Eye (tissue), 1 donor: Measurements from ENCODE around the gene SYNC.
"Not testable (repeated sequence)": the region's sequence is repeated elsewhere in the genome, so short reads cannot be mapped to it uniquely, and the experiment has no call there.

ENCODE experiments used
- DNase-seq: peaks from one replicate; pipeline ENCODE4 v3.0.0-alpha.2; 2015

SYNC gene

DNA sequence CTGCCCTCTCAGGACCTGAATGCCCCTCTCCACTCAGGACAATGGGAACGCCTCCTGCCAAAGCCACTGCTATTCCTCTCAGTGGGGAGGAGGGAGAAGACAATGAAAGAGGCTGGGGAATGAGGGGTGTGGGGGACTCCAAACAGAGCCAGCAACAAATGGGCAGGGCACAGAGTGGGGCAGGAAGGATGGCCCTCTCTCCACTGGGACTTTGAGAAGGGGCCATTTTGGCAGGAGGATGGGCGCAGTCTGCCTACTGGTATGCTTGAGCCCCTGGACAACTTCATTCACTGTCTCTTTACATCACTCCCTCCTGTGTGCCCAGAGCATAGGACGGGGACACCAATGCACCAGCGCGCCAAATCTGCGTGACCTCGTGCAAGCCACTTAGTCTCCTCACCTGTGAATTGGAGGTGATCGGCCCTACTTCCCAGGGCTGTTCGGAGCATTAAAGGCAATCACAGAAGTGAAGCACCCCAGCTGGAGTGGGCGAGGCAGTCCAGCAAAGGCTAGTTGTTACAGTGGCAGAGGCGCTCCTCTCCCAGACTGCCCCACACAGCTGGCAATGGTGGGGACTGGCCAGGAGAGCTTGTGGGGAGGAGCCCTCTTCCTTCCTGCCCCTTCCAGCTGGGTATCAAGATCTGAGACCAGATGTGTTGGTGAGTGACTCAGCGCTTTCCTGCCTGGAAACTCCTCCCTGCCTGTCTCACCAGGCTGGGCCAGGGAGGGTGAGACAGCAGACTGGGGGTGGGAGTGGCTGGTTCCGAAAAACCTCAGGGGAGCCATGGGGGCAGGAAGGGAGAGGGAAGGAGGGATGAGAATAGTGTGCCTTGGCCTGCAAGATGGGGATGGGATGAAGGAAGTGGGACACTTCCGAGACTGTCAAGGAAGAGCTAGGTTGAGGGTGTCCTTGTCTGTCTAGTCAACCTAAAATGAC is 22.4 kb upstream of the SYNC start:
- no peak for DNase-seq

DNA sequence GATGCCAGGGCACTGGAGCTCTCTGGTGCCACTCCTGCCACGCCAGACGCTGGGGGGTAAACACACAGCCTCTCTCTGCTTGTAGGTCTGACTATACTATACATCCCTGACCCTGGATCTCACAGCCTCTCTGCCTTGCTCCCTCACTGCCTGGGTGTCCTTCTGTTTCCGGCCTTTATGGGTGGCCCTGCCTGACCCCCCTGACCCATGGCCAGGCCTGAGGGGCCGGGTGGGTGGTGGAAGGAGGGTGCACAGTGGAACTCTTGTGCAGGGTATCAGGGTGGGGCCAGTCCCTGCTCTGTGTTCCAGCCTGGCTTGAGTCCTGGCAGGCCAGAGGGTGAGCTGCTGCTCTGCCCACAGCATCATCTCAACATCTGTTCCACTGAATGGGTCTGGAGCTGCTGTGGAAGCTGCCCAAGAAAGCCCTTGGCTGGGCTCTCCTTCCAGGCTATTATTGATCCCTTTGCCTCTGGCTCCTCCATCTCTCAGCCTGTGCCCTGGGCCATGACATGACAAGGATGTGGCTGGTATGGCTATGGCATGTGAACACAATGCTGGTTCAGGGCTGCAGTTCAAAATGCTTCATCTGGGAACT is 17.2 kb upstream of the SYNC start:
- no peak for DNase-seq

DNA sequence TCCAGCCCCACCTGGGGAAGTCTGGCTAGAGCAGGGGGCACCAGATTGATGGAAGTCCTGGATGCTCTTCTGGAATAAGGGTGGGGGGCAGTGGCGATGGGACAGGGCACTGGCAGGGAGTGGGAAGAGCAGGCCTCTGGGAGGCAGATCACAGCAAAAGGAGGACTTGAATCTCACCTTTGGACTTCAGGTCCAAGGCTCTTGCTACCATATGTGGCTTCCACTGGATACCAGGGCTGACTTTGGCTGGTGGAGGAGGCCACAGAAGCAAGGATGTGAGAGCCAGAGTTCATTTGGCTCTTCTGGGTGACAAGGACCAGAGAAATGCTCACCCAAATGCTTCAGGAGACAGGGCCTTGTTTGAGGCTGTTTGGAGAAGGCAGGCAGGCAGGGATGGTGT is 16.0 kb upstream of the SYNC start:
- no peak for DNase-seq

DNA sequence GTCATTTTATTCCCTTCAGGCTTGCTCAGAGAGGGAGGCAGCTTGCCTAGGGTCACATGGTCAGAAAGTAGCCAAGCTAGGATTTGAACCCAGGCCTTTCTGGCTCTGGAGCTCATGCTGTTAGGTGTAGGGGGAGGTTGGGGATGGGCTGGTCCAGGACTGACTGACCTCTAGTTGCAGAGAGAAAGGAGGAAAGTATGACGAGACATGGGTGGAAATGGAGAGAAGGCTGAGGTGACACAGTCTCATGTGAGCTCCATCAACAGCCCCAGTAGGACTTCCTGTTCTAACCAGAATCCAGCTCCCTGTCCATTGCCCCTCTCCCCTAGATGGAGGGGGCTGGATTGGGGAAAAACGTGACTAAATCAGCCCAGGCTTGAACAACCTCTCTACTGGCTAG is 15.5 kb upstream of the SYNC start:
- no peak for DNase-seq

DNA sequence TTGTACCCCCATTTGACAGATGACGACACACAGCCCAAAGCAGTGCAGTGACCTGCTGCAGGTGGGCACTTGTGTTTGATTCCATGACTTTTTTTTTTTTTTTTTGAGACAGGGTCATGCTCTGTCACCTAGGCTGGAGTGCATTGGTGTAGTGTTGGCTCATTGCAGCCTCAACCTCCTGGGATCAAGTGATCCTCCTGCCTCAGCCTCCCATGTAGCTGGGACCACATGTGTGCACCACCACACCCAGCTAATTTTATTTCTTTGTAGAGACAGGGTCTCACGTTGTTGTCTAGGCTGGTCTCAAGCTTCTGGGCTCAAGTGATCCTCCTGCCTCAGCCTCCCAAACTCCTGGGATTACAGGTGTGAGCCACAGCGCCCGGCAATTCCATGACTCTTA is 14.9 kb upstream of the SYNC start:
- DNase-seq = no peak

DNA sequence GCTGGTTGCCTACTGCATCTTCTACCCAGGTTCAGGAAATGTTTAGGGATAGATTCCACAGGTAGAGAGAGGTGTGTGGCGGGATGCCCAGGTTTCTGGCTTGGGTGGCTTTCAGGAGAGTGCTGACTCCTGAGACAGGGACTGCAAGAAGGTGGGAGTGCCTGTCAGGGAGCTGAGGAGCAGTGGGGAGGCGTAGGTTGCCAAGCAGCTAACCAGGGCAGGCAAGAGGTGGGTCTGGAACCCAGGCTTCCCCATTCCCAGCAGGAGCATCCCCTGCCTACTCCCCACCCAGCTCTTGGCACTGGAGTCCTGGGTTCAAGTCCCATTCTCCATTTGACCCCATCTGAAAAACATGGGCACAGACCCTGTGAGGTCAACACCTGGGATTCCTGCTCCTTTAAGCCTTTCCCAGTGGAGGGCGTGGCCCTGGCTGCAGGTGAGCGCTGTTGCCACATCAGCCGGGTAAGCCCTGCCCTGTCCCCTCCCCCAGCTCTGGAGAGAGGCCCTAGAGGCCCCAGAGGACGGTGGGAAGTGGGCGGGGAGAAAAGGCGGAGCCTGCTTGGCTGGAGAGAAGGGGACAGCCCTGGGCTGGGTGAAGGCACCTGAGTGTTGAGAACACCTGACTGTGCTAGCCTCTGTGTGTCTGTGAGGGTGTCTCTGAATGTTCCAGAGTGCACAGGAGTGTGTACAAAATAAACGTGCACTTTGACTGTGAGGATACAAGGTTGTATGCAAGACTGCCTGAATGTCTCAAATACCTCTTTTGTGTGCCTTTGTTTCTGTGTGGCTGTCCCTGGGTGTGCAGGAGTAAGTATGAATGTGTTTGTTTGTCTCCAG is 14.0 kb upstream of the SYNC start:
- DNase-seq = peak; percentile 77

DNA sequence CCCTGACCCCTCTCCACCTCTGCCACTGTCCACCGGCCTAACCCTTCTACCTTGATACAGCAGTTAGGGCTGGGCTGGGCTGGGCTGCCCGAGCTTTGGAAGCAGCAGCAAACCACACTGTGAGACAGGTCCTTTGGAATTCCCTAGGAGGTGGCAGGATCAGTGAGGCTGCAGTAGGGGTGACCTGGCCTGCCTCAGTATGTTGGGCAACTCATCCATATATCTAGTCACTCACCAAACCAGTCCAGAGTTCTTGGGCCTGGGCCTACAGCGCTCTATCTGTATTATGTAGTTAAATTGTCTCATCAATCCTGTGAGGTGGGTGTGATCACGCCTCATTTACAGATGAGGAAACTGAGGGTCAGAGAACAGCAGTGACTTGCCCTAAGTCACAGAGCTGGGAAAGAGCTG is 13.3 kb upstream of the SYNC start:
- DNase-seq = no peak

DNA sequence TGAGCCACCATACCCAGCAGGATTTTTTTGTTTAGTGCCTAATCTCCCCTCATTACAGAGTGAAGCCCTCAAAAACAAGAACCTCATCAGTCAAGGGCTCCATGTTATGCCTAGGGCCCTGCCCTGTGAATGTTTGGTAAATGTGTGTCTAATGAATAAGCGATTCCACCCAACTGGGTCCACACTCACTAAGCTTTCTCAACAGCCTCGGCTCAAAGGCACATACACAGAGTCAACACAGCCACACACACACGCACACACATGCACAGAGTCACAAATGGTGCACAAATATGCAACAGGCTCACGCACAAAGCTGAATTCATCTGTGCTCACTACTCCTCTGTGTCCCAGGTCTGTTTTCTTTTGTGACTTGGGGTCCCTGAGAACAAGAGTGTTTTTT is 11.7 kb upstream of the SYNC start:
- DNase-seq = no peak

DNA sequence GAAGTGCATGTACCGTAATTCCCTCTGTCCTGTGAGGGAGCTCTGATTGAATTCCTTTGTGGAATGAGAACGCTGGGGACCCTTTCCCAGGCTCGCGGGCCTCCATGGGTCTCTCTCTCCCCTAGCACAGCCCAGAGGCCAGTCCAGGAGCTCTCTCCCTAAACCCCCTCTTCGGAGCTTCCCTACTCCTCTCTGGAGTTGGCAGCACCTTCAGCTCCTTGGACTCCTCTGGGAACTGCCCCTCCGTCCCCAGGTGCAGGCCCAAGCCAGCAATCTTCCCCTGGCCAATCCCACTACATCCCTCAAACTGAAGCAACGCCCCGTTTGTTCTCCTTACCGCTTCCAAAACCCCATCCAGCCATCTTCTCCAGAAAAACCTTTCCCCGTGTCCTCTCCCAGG is 10.5 kb upstream of the SYNC start:
- DNase-seq = no peak

DNA sequence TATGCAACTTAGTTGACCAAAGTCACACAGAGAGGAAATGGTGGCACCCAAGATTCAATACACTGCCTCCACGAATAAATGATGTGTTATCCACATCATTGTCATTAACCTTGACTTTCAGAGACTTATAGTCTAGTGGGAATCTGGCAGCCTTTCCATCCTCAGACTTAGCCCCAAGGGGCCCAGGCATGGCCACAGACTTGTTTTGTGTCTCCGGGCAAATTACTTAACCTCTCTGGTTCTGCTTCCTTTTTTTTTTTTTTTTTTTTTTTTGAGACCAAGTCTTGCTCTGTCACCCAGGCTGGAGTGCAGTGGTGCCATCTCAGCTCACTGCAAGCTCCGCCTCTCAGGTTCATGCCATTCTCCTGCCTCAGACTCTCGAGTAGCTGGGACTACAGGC is 8.7 kb upstream of the SYNC start:
- DNase-seq = not testable (repeated sequence)

DNA sequence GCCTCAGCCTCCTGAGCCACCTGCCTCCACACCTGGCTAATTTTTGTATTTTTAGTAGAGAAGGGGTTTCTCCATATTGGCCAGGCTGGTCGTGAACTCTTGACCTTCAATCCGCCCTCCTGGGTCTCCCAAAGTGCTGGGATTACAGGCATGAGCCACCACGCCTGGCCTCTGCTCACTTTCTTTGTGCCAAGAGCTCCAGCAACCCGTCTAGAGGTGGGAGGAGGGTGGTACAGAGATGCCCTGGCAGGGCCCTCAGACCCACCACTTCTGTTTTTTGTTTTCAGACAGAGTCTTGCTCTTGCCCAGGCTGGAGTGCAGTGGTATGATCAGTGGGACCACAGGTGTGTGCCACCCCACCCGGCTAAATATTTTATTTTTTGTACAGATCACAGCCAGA is 6.9 kb upstream of the SYNC start:
- no peak for DNase-seq

DNA sequence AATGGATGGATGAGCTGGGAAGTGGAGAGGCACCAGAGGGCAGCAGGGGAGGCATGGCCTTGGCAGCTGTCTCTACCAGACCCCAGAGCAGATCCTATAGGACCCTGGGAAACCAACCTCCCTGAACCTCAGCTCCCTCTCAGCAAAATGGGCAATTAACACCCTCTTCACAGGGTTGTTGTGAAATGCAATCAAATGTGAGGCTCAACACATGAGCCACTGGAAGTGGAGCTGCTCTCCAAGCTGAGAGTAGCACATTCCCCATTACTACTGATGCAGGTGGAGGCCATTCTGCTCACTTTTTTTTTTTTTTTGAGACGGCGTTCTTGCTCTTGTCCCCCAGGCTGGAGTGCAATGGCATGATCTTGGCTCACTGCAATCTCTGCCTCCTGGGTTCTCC is 6.5 kb upstream of the SYNC start:
- DNase-seq = no peak

DNA sequence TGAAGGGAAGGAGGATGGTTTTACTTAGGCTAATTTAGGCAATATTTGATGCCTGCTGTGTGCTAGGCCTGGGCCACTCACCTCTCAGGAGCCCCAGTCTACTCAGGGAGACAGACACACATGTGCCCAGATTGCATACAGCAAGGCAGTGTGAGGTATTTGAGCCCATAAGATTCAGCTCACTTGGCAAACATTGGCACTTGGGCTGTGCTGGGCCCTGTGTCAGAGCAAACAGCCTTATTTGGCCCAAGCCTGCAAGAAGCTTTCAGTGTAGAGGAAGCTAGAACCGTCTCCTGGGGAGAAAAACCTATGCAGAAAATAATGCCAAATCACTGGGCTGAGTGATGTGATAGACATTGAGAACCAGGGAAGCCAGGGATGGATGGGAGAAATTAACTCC is 3.9 kb upstream of the SYNC start:
- DNase-seq = no peak

DNA sequence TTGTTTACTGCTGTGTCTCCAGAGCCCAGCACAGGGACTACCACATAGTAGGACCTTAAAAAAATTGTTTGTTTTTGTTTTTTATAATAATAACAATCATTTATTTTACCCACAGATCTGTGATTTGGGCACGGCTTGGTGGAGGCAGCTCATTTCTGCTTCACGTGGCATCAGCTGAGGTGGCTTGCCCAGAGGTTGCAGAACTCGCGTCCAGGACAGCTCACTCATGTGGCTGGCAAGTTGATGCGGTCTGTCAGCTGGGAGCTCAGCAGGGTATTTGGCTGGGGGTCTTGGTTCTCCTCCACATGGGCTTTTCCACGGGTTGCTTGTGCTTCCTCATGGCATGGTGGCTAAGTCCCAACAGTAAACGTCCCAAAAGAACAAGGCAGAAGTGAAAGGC is 2.9 kb upstream of the SYNC start:
- DNase-seq = no peak

DNA sequence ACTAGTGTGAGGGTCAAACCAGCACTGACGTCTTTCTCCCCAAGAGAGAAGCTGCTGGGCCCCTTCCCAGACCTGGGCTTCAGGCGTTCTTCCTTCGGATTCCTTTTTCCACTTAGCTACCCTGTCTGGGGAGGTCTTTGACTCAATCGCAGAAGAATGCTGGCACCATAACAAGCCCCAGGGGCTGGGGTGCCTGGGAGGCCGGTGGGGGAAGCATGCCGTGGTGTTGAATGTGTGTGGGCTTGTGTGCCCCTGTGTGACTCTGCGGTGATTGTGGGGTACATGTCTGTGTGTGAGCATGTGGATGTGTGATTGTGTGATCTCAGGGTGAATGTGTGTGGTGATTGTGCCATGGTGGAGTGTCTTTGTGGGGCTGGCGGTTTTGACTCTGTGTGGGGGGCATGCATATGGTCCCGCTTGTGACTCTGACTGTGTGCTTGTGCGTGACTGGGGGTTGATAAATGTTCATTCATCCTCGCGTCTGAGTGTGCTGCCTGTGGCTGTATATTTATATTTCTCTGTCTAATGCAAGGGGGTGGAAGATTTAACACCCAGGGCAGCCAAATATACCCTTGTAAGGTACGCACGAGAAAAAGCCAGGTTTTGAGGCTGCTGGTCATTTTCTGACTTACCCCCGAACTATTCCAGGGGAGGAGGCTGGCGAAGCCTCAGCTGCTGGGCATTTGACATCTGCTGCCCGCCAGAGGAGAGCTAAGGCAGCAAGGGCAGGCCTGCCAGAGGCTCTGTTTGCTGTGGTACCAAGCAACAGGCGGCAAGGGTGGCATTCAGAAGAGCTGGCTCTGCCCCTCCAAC is 1.1 kb upstream of the SYNC start:
- DNase-seq = peak; percentile 83

DNA sequence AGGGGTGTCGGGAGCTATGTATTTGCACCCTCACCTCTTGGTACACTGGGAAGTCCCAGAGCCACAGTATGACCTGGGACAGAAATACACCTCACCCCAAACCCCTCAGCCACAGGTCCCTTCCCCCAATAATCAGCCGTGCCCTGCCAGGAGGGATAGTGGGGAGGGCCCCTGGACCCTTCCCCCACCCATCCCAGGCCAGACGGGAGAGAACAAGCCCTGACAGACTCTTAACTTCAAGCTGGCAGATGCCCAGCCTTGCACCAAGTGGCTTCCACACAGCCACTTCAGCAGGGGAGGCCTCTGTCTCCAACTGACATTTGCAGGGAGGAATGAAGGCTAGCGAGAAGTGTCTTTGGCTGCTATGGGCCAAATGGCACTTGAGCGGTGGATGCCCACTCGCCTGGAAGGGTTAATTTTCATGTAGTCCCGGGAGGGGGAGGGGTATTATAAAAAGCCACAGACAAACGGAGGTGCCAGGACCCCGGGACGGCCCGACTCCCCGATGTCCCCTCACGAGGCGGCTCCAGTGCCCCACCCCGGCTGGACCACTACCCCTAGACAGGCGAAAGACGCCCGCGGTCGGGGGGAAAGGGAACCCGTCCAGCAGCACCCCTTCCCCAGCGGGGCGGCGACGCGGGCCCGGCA is 495 bp downstream of the SYNC start:
- peak; percentile 63 for DNase-seq

DNA sequence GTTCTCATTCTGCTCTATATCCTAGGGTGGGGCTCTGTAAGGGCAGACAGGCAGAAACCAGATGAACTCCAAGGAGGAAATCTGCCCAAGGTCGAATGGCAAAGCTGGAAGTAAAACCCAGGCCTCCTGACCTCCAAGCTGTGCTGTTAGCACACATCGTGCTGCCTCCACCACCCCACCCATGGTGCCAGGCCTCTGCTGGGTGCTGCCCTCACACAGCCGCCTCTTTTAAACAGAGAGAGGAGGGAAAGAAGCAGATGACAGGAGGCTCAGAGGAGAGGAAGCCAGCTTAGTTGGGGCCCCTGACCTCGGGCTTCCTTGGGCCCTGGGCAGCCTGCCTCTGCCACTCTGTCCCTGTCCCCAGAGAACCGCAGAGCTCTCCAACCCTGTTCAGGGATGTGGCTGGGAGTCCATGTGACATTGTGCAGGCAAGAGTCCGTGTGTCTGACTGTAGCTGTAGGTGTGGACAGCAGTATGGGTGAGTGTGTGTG is 1.1 kb downstream of the SYNC start:
- no peak for DNase-seq

DNA sequence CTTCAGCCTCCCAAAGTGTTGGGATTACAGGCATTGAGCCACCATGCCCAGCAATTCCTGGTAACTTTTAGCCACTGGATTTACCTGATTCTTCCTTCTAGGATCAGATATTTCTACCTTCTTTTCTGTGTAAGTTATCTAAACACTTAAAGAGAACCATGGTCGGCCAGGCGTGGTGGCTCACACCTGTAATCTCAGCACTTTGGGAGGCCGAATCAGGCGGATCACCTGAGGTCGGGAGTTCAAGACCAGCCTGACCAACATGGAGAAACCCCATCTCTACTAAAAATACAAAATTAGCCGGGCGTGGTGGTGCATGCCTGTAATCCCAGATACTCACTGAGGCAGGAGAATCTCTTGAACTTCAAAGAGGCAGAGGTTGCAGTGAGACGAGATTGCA is 5.6 kb downstream of the SYNC start:
- DNase-seq = not testable (repeated sequence)

DNA sequence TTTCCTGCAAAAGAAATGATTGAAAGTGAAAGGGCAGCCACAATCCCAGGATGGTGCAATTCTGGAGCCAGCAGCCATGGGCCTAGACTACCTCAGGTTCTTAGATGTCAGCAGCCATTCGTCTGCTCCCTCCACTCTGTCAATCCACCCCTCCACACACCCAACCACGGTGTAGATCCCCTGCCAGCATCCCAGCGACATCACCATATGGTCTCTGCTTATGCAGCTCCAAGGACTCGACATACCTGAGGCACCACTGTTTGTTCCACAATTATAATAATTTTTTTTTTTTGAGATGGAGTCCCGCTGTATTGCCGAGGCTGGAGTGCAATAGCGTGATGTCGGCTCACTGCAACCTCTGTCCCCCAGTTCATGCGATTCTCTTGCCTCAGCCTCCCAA is 6.5 kb downstream of the SYNC start:
- no peak for DNase-seq

DNA sequence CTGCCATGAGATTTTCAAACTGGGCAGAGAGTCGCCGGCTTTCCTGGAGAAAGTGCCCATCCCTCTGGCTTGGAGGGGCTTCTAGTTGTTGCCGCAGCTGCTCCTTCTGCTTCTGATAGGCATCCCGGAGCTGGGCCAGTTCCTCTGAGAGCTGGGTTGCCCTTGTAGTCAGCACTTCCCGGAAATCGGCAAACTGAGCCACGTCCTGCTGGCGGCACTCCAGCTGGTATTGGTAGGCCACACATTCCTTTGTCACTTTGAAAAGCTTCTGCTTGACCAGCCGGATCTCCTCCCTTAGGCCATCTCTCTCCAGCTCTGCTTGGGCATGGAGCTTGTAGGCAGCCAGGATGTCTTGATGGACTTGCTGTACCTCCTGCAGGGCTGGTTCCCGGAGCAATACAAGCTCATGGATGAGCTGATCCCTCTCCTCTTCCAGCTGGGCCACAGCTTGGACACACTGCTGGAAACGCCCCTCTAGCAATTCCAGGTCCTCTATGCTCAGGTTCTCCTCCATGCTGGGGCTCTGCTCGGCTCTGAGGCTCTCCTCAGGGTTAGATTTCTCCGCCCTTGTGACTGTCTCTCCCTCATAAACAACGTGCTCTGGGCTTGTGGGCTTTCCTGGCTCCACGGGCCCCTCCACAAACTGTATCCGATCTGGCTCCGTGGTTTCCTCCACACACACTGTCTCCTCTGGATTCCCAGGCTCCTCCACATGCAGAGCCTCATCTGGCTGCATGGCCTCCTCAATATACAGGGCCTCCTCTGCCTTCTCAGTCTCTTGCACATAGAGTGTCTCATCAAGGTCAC is 7.3 kb downstream of the SYNC start:
- DNase-seq = no peak
